B cell (primary cell): ENCODE data around the gene VAMP8. TPM values are rescaled to one million over a fixed set of nuclear protein-coding genes. Genes with fewer than 3 reads are reported as not detected.

Experiments
- ATAC-seq: fragments of 200-7000 bp; cut with Tn5 transposase; one replicate; pipeline ENCODE4 v1.10.0; 2021; ENCODE audit warnings: low read depth, mild to moderate bottlenecking, moderate number of reproducible peaks, moderate library complexity
- CTCF ChIA-PET: fragments of 350-600 bp; sonication (Branson Sonifier 250); formaldehyde crosslinking; loops from one replicate; lab custom pipeline; 2021; ENCODE audit warnings: antibody characterized with exemption, inconsistent platforms; lab: Charles Lee
- POLR2A ChIA-PET: fragments of 350-600 bp; sonication (Branson Sonifier 250); formaldehyde crosslinking; loops from one replicate; lab custom pipeline; 2021; ENCODE audit warnings: antibody characterized with exemption; lab: Charles Lee
- DNase-seq: peaks from one replicate; pipeline ENCODE4 v3.0.0; 2013
- H2AFZ ChIP-seq: 2 replicates; pipeline ENCODE4 v1.6.1; 2012; ENCODE audit warnings: mild to moderate bottlenecking, low read depth, low read length; ENCODE audit not compliant: insufficient read depth, poor library complexity, severe bottlenecking
- H3K27ac ChIP-seq, 2 donors: 1 replicate in 1 of 2; 2 replicates in 1 of 2; pipeline ENCODE4 v1.5.1; 2012 to 2013; ENCODE audit warnings: low read length in 2 of 2, mild to moderate bottlenecking in 2 of 2, moderate library complexity in 1 of 2
- H3K27me3 ChIP-seq, 4 experiments: fragments of 200-600 bp in 1 of 4; sonication (generic) in 1 of 4; replicated peaks in 1 of 4; 1 replicate in 2 of 4; 2 replicates in 2 of 4; pipeline versions ENCODE4 v1.6.1 to v1.7.0; 2013 to 2016; ENCODE audit warnings: low read length in 3 of 4, mild to moderate bottlenecking in 2 of 4, mixed read lengths in 1 of 4, moderate library complexity in 1 of 4; ENCODE audit not compliant: insufficient read depth in 4 of 4, control insufficient read depth in 3 of 4; ENCODE audit errors: control extremely low read depth in 1 of 4
- H3K36me3 ChIP-seq, 2 experiments: replicated peaks in 1 of 2; 1 replicate in 1 of 2; 2 replicates in 1 of 2; pipeline versions ENCODE4 v1.6.1 to v1.7.1; 2013; ENCODE audit warnings: low read length in 1 of 2; ENCODE audit not compliant: insufficient read depth in 2 of 2, control insufficient read depth in 1 of 2; ENCODE audit errors: control extremely low read depth in 1 of 2, extremely low read depth in 1 of 2
- H3K4me1 ChIP-seq, 2 donors: fragments of 200-600 bp in 1 of 2; sonication (generic) in 1 of 2; 1 replicate in 1 of 2; 2 replicates in 1 of 2; pipeline versions ENCODE4 v1.5.1 to v1.6.1; 2013 to 2017; ENCODE audit warnings: low read length in 2 of 2; ENCODE audit not compliant: control insufficient read depth in 2 of 2, insufficient read depth in 2 of 2
- H3K4me2 ChIP-seq: replicated peaks from 2 replicates; pipeline ENCODE3; 2012; ENCODE audit warnings: mild to moderate bottlenecking, low read depth, low read length; ENCODE audit not compliant: poor library complexity, severe bottlenecking
- H3K4me3 ChIP-seq, 5 experiments: fragments of 200-600 bp in 1 of 5; sonication (generic) in 1 of 5; 1 replicate in 3 of 5; 2 replicates in 2 of 5; pipeline versions ENCODE4 v1.5.1 to v1.7.0; 2011 to 2016; ENCODE audit warnings: low read length in 4 of 5, mild to moderate bottlenecking in 4 of 5, low read depth in 2 of 5, control low read depth in 1 of 5, moderate library complexity in 1 of 5; ENCODE audit not compliant: insufficient read depth in 1 of 5; ENCODE audit errors: control extremely low read depth in 1 of 5, extremely low read depth in 1 of 5
- H3K79me2 ChIP-seq: fragments of 200-600 bp; sonication (generic); one replicate; pipeline ENCODE4 v1.6.0; 2016; ENCODE audit warnings: low read length; ENCODE audit not compliant: control insufficient read depth, insufficient read depth
- H3K9ac ChIP-seq: fragments of 200-600 bp; sonication (generic); 2 replicates; pipeline ENCODE4 v1.6.1; 2017; ENCODE audit warnings: mild to moderate bottlenecking, low read length, moderate library complexity
- H3K9me3 ChIP-seq, 3 donors: one replicate each; pipeline versions ENCODE4 v1.6.1 to v1.7.1; 2013; ENCODE audit warnings: low read length in 2 of 3; ENCODE audit not compliant: control insufficient read depth in 2 of 3, insufficient read depth in 1 of 3; ENCODE audit errors: control extremely low read depth in 1 of 3
- H4K20me1 ChIP-seq: 2 replicates; pipeline ENCODE4 v1.6.0; 2012; ENCODE audit warnings: mild to moderate bottlenecking, low read length; ENCODE audit not compliant: insufficient read depth, control insufficient read depth, poor library complexity, severe bottlenecking
- H3K27ac Mint-ChIP-seq: one replicate; pipeline ENCODE4 v1.8.0; 2021; ENCODE audit warnings: mixed read lengths
- H3K27me3 Mint-ChIP-seq: one replicate; pipeline ENCODE4 v1.8.0; 2021; ENCODE audit warnings: mixed read lengths
- H3K4me1 Mint-ChIP-seq: one replicate; pipeline ENCODE4 v1.8.0; 2021; ENCODE audit warnings: mixed read lengths
- H3K4me3 Mint-ChIP-seq: one replicate; pipeline ENCODE4 v1.8.0; 2021; ENCODE audit warnings: mixed read lengths
- H3K9me3 Mint-ChIP-seq: one replicate; pipeline ENCODE4 v1.8.0; 2022; ENCODE audit warnings: mixed read lengths; ENCODE audit not compliant: insufficient read depth
- EZH2 ChIP-seq: IDR thresholded peaks from 2 replicates; pipeline ENCODE4 v1.6.1; 2012; ENCODE audit warnings: borderline replicate concordance, low read depth, mild to moderate bottlenecking, moderate library complexity, low read length; ENCODE audit not compliant: insufficient read depth, poor library complexity, severe bottlenecking
- WGBS: methylation state at CpG from one replicate; pipeline ENCODE4 v1.1.5; 2013; ENCODE audit warnings: missing lambda C conversion rate; ENCODE audit not compliant: insufficient coverage; 5-methylcytosine and 5-hydroxymethylcytosine counted together
- intact Hi-C: fragments of 100-400 bp; cut with micrococcal nuclease; formaldehyde crosslinking; loops from one replicate; pipeline ENCODE4 v1.10.0; 2022
- polyA minus RNA-seq: library from RNA; depleted of rRNA, polyadenylated mRNA; stranded (reverse); fragments of >200 nt; gene quantifications from 2 replicates; pipeline ENCODE4 v1.2.3, GENCODE V29; 2012
- polyA plus RNA-seq: library from polyadenylated mRNA; depleted of rRNA; stranded (reverse); fragments of >200 nt; gene quantifications from 2 replicates; pipeline ENCODE4 v1.2.3, GENCODE V29; 2012
- total RNA-seq, 2 donors: library from RNA; stranded (reverse); fragments of 120-200 nt in 1 of 2; gene quantifications; 1 replicate in 1 of 2; 2 replicates in 1 of 2; pipeline versions ENCODE4 v1.2.3 to v1.2.4, GENCODE V29; 2013 to 2022
- TF ChIP-seq, protein P1 (sequence below): fragments of 200-600 bp; IDR thresholded peaks from one replicate; pipeline ENCODE4 v1.8.0; 2022; ENCODE audit warnings: antibody characterized with exemption, mild to moderate bottlenecking

The VAMP8 gene
- total RNA-seq (73.1 and 73.8 TPM in 2 replicates), polyA plus RNA-seq (68.7 and 96.6 TPM in 2 replicates), polyA minus RNA-seq (23.3 and 25.6 TPM in 2 replicates)
- 111 TPM for total RNA-seq (2013)

DNA sequence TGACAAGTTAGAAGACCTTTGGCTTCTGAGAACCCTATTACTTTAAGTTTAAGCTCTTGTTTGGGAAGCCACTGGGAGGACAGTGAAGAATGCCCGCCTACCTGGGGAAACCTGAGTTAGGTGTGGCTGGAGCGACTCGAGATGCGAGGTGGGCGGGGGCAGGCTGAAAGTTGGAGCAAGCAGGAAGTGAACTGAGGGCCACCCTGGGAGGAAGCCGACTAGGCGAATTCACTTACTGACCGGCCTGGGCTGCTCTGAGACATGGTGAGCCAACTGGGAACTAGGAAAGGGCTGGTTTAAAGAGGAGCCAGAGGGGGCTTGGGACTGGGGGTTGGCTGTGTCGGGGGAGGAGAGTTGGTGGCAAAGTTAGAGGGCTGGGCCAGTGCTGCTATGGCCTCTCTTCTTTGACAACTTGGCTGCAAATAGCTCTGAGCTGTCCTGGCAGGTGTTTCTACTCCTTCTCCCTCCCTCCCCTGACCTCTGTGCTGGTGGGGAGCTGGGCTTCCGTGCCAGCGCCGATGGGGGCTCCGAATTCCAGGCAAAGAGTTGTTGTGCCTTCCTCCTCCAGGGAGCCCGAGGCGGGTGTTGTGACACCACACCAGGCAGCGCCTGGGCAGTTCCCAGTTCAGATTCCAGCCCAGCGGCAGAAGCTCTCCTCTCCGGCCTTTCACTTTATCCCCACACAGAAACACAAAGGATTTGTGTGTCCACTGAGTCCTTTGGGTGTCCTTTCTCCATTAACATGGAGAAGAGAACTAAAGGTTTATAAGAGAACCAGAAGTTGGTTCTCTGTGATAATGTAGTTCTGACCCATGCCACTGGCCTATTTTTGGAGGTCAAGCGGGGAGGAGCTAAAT lies at the start of gene VAMP8:
Gene VAMP8, plus strand, starts transcription at position 201 of the 857 bp plus-strand sequence. Its CDS starts 61 bp downstream, at position 262.
- no peaks in the 10 kb centered on the region for H3K27me3 ChIP-seq
- no peak for TF ChIP-seq EZH2
- TF ChIP-seq, protein P1, sequence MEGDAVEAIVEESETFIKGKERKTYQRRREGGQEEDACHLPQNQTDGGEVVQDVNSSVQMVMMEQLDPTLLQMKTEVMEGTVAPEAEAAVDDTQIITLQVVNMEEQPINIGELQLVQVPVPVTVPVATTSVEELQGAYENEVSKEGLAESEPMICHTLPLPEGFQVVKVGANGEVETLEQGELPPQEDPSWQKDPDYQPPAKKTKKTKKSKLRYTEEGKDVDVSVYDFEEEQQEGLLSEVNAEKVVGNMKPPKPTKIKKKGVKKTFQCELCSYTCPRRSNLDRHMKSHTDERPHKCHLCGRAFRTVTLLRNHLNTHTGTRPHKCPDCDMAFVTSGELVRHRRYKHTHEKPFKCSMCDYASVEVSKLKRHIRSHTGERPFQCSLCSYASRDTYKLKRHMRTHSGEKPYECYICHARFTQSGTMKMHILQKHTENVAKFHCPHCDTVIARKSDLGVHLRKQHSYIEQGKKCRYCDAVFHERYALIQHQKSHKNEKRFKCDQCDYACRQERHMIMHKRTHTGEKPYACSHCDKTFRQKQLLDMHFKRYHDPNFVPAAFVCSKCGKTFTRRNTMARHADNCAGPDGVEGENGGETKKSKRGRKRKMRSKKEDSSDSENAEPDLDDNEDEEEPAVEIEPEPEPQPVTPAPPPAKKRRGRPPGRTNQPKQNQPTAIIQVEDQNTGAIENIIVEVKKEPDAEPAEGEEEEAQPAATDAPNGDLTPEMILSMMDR: no peak
- no peaks in the 10 kb centered on the region for H3K9me3 Mint-ChIP-seq
- H3K9ac ChIP-seq: peak within 1 kb of the TSS; percentile 91
- intact Hi-C loops: loop anchor here (1.0 kb wide), 4 partner anchors 16 to 35 kb away; partner anchors contain the start of genes C2orf68, GGCX, RNF181 and TMEM150A
- H3K79me2 ChIP-seq: peaks cover 37% of the 10 kb centered on the region
- H3K4me1 Mint-ChIP-seq: peaks cover 37% of the 10 kb centered on the region
- no peaks in the 10 kb centered on the region for H3K27me3 Mint-ChIP-seq
- peak within 1 kb of the TSS; percentile 50 to 97 (median 70) for H3K4me3 ChIP-seq
- H4K20me1 ChIP-seq: peaks cover 7% of the 10 kb centered on the region
- peaks cover 20 to 36% of the 10 kb centered on the region in 2 donors for H3K4me1 ChIP-seq
- WGBS: 2% methylated on average over 16 of the region's 19 CpGs
- H3K36me3 ChIP-seq: peaks cover 0 to 22% of the 10 kb centered on the region in 2 experiments
- H3K27ac ChIP-seq: peak within 1 kb of the TSS; percentile 70 to 87
- peak; percentile 68 for DNase-seq
- H3K4me3 Mint-ChIP-seq: peak within 1 kb of the TSS; percentile 93
- peak within 1 kb of the TSS; percentile 96 for H3K4me2 ChIP-seq
- no peaks in the 10 kb centered on the region for H3K9me3 ChIP-seq
- H3K27ac Mint-ChIP-seq: peak within 1 kb of the TSS; percentile 96
- peak within 1 kb of the TSS; percentile 87 for H2AFZ ChIP-seq
- ATAC-seq: peak; percentile 67
- ChIA-PET POLR2A (interaction anchor here (0.6 to 2.1 kb wide), 6 partner anchors 10 to 219 kb away, joined by 3 to 13 read pairs (median 4); partner anchors contain the start of gene RNF181), CTCF (interaction anchor here (0.5 to 1.4 kb wide), 4 partner anchors 26 to 277 kb away, joined by 3 to 8 read pairs (median 4); no protein-coding TSS in a partner anchor)

DNA sequence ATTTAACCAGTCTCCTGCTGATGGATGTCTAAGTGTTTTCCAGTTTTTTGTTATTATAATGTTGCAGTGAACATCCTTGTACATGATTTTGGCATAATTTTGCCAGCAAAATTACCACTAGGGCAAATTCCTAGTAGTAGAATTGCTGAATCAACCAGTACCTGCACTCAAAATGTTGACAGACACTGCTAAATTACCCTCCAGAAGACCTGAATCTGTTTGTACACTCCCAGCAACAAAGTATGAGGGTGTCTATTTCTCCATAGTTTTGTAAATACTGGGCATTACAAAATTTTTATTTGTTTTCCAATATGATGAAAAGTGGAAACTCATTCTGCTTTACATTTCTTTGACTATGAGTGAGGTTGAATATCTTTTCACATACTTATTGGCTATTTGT lies 49.6 kb upstream of the VAMP8 start:
- H3K27ac Mint-ChIP-seq: no peak overlapping the region
- POLR2A ChIA-PET: no interaction called here

More for the DNA sequence above, 49.6 kb upstream of the VAMP8 start:
- H3K9me3 ChIP-seq: no peaks in the 10 kb centered on the region
- peaks cover 0 to 3% (median 0%) of the 10 kb centered on the region in 4 experiments for H3K27me3 ChIP-seq
- CTCF ChIA-PET: no interaction called here
- ATAC-seq: no peak
- H4K20me1 ChIP-seq: no peaks in the 10 kb centered on the region
- no peaks in the 10 kb centered on the region for H3K79me2 ChIP-seq
- intact Hi-C loops: no loop called here
- DNase-seq: no peak
- no peak overlapping the region for H3K4me3 Mint-ChIP-seq
- H3K27ac ChIP-seq: no peak overlapping the region
- H3K4me3 ChIP-seq: no peak overlapping the region
- H3K36me3 ChIP-seq: no peaks in the 10 kb centered on the region
- no peak overlapping the region for H3K9ac ChIP-seq
- peaks cover 3 to 7% of the 10 kb centered on the region in 2 donors for H3K4me1 ChIP-seq
- H3K27me3 Mint-ChIP-seq: peaks cover 22% of the 10 kb centered on the region
- H3K4me1 Mint-ChIP-seq: peaks cover 1% of the 10 kb centered on the region
- no peaks in the 10 kb centered on the region for H3K9me3 Mint-ChIP-seq
- no peak overlapping the region for H2AFZ ChIP-seq
- H3K4me2 ChIP-seq: no peak overlapping the region
- no peak for TF ChIP-seq EZH2
- TF ChIP-seq, protein P1: no peak
